Neuron (in vitro differentiated cells): Measurements from ENCODE around the gene ABHD14A.
A peak's percentile ranks its signal among the peaks of the same experiment; 100 is the strongest.

ENCODE experiments used
- H2AFZ ChIP-seq: one replicate; pipeline ENCODE4 v1.6.1; 2013; ENCODE audit warnings: low read depth, mild to moderate bottlenecking, inconsistent platforms, low read length, moderate library complexity
- H3K27me3 ChIP-seq: one replicate; pipeline ENCODE4 v1.6.1; 2013; ENCODE audit warnings: low read length; ENCODE audit not compliant: insufficient read depth
- H3K36me3 ChIP-seq: one replicate; pipeline ENCODE4 v1.6.1; 2013; ENCODE audit warnings: low read length; ENCODE audit not compliant: insufficient read depth
- H3K4me1 ChIP-seq: one replicate; pipeline ENCODE4 v1.6.1; 2013; ENCODE audit warnings: low read length; ENCODE audit not compliant: insufficient read depth
- H3K4me3 ChIP-seq: 2 replicates; pipeline ENCODE4 v1.5.1; 2013; ENCODE audit warnings: mild to moderate bottlenecking, low read length, moderate library complexity
- H3K9me3 ChIP-seq: one replicate; pipeline ENCODE4 v1.6.1; 2013; ENCODE audit warnings: low read length

ABHD14A gene

DNA sequence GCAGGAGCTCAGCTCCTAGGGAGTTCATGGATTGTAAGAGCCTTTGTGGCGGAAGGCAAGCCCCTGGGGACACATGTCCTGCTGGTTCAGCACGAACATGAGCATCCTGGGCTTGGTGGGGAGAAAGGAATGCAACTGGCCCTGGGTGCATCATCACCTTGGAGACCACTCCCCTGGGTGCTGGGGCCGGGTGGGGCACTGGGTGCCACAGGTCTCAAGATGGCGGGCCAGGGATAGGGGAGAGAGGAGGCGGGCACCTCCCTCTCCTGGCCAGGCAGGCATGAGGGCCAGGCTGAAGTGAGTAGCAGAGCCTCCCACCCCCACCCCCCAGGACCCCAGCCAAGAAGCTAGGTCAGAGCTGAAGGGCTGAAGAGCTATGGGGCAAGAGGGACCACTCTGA lies 8.4 kb upstream of the ABHD14A start:
- H2AFZ ChIP-seq: no peak overlapping the region
- H3K27me3 ChIP-seq: no peaks in the 10 kb centered on the region
- peaks cover 46% of the 10 kb centered on the region for H3K4me1 ChIP-seq
- H3K36me3 ChIP-seq: peaks cover 6% of the 10 kb centered on the region
- no peaks in the 10 kb centered on the region for H3K9me3 ChIP-seq
- H3K4me3 ChIP-seq: peak overlapping the region; percentile 59

DNA sequence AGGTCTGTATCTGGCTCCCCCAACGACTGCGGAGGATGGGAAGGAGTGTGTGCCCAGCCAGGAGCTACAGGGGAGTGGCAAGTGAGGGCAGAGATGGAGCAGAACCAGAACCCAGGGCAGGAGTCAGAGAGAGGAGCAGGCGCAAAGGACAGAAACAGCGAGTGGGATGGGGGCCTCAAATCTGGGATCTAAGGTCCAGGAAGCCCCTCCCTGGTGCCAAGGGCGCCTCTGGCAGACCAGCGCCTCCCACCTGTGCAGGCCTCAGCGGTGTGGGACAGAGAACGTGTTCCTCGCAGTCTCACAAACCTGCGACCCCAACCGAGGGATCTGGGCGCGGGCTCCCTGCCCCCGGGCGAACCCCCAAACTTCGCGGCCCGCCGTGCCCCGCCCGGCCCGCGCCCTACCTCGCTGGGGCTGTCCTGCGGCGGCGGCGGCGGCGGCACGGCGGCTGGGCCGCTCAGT lies 7.9 kb upstream of the ABHD14A start:
- peaks cover 46% of the 10 kb centered on the region for H3K4me1 ChIP-seq

DNA sequence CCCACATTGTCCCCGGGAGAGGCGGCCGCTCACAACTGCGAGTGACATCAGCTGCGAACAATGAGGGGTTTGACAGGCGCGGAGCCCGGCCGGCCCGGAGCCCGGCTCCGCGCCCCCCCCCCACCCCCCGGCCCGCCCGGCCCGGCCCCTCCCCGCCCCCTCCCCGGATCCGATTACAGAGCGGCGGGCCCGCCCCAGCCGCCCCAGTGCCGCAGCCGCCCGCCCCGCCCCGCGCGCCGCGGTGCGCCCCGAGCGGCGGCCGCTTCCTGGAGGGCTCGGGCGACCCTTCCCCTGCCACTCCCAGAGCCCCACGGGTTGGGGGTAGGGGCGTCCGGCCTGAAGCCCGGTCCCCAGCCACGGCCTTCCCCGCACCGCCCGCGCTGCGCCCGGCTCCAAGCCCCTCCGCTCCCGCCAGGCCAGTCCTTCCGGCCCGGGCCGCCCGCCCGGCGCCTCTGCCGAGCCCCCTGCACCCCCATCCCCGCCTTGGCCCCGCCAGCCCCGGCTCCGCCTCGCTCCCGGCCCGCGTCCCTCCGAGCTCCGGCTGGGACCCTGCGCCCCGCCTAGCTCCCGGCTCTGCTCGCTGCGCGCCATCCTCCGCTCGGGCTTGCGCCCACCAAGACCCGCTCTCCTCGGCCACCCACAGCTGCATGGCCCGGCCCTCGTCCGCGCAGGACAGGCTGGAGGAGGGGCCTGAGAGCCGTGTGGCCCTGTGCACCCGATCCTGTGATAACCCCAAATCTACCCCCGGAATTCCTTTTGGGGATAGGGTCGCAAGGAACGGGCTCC lies 7.3 kb upstream of the ABHD14A start, which contains the start of gene PCBP4:
TSS of gene PCBP4 (minus strand) at position 71 of the 786 bp plus-strand sequence. CDS start 6,214 bp downstream, outside the sequence.
- Histone ChIP-seq H3K36me3 (no peaks in the 10 kb centered on the region), H3K4me1 (peaks cover 46% of the 10 kb centered on the region), H3K27me3 (no peaks in the 10 kb centered on the region), H3K9me3 (no peaks in the 10 kb centered on the region), H2AFZ (no peak within 1 kb of the TSS), H3K4me3 (peak within 1 kb of the TSS; percentile 69)

More for the DNA sequence above, 7.9 kb upstream of the ABHD14A start:
- H3K4me3 ChIP-seq: peak overlapping the region; percentile 59
- peaks cover 2% of the 10 kb centered on the region for H3K36me3 ChIP-seq
- H3K27me3 ChIP-seq: no peaks in the 10 kb centered on the region
- no peaks in the 10 kb centered on the region for H3K9me3 ChIP-seq
- no peak overlapping the region for H2AFZ ChIP-seq

DNA sequence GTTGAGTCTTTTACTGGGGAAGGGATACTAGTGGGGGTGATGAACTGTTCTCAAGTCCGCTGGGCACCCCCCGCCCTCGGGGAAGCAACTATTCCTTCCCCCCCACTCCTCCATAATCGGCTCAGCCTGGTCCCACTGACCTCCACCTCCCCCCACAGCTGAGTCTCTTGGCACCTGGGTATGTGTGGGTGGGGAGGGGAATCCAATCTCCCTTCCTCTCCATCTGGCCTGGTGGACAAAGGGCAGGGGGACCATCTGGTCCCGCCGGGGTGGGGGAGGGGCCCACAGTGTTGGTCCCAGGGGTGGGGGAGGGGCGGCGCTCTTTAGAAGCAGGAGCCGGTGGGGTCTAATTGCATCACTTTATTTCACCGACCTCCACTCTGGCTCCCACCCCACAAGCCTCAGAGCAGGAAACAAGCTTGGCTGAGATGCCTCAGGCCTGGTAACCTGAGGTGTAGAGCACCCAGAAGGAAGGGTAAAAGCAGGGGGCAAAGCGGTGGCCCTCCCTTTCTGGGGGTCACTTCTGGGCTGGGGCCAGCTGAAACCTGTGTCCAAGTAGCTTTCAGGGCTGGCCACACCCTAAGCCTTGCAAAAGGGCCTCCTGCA lies 6.6 kb upstream of the ABHD14A start:
- no peaks in the 10 kb centered on the region for H3K36me3 ChIP-seq
- no peak overlapping the region for H2AFZ ChIP-seq
- H3K4me1 ChIP-seq: peaks cover 46% of the 10 kb centered on the region
- peak overlapping the region; percentile 69 for H3K4me3 ChIP-seq
- H3K9me3 ChIP-seq: no peaks in the 10 kb centered on the region
- no peaks in the 10 kb centered on the region for H3K27me3 ChIP-seq

DNA sequence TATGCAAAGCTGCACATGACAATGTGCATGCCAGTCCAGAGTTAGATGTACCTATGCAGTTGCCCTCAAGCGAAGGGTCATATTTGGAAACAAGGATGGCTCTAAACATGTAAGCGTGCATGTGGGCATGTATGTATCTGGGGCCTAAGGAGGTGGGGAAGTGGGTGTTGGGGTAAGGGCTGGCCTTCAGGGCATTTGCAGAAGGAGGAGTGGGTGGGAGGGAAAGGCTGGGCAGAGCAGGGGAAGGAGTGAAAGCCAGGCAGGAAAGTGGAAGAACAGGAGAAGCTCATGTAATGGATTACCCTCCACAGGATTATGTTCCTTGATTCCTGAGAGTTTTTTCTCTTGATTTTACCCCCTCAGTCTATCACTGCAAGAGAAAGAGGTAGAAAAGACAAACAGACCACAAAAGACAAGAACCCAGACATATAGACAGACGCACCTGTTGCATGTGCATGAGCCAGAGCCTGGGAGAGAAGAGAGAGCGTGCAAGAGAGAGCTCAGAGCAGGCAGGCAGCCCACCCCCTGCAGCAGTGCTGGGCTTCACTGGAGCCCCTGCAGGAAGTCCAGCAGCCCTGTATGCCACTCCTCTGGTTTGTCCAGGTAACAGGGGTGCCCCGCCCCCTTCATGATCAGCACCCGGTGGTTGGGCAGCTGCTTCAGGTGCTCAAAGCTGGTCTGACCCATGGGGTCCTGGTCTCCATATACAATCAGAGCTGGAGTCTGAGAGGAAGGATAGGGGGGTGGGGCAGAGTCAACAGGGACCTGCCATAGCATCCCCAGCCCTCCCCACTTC lies 5.8 kb upstream of the ABHD14A start:
- Histone ChIP-seq H3K27me3 (no peaks in the 10 kb centered on the region), H2AFZ (no peak overlapping the region), H3K9me3 (no peaks in the 10 kb centered on the region), H3K4me3 (peak overlapping the region; percentile 69), H3K36me3 (no peaks in the 10 kb centered on the region), H3K4me1 (peaks cover 48% of the 10 kb centered on the region)

DNA sequence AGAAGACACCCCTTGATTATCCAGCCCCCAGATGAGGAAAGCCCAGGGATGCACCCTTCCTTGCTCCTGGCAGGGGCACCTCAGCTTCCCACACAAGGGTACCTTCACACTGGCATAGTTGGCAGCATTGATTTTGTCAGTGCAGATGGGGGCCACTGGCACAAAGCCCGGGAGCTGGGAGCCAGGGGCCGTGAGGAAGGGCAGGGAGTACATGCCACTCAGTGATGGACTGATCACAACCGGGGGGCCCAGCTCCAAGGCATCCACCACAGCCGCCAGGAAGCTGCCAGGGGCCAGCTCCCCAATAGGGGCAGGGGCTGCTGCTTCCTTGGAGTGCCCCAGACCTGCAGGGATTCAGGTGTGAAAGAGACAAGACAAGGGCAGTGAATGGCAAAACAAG lies 5.0 kb upstream of the ABHD14A start:
- Histone ChIP-seq H3K4me1 (peaks cover 47% of the 10 kb centered on the region), H3K36me3 (no peaks in the 10 kb centered on the region), H3K9me3 (no peaks in the 10 kb centered on the region), H3K4me3 (no peak overlapping the region), H3K27me3 (no peaks in the 10 kb centered on the region), H2AFZ (no peak overlapping the region)

DNA sequence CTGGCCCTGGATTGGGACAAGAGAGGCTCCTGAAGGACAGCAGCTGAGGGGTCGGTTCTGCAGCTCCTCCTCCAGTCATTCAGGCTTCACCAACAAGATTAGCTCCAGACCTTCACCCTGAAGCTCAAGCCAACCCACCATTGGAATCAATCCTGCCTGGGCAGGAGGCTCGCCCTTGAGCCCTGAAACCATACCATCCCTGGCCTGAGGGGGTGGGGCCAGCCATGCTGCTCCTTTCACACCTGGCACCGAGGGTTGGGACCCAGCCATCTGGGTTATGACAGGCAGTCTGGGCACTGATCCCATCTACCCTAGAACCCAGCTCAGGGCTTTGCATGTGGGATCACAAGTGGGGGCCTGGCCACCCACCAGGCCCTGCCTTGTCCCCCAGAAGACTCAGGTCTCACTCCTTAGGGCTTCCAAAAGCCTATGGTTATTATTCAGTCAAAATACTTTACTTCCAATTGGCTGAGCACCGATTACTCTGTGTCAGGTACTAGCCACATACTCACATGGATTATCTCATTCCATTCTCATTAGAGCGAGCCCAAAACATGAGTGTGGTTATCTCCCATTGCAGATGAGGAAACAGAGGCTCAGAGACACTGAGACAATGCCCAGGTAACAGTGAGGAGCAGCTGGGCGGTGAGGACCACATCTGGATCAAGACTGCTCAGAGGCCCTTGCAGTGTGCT lies 4.1 kb upstream of the ABHD14A start:
- no peaks in the 10 kb centered on the region for H3K27me3 ChIP-seq
- H3K4me1 ChIP-seq: peaks cover 42% of the 10 kb centered on the region
- no peak overlapping the region for H3K4me3 ChIP-seq
- no peaks in the 10 kb centered on the region for H3K9me3 ChIP-seq
- H2AFZ ChIP-seq: no peak overlapping the region
- H3K36me3 ChIP-seq: no peaks in the 10 kb centered on the region

DNA sequence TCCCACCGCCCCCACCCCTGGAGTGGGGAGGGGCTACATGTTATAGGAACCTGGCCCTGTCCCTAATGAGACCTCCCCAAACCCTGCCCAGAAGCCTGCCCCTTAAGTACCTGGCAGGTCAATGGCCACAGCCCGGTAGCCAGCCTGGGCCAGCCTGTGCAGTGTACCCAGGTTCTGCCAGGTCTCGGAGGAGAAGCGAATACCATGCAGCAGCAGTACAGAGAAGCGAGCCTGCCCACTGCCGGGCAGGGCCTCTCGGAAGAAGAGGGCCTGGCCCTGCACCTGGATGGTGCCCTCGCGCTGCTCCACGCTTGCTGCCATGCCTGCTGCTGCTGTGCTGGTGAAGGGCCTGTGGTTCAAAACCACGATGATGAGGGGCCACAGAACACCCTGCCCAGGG lies 3.5 kb upstream of the ABHD14A start:
- H3K27me3 ChIP-seq: no peaks in the 10 kb centered on the region
- H2AFZ ChIP-seq: no peak overlapping the region

DNA sequence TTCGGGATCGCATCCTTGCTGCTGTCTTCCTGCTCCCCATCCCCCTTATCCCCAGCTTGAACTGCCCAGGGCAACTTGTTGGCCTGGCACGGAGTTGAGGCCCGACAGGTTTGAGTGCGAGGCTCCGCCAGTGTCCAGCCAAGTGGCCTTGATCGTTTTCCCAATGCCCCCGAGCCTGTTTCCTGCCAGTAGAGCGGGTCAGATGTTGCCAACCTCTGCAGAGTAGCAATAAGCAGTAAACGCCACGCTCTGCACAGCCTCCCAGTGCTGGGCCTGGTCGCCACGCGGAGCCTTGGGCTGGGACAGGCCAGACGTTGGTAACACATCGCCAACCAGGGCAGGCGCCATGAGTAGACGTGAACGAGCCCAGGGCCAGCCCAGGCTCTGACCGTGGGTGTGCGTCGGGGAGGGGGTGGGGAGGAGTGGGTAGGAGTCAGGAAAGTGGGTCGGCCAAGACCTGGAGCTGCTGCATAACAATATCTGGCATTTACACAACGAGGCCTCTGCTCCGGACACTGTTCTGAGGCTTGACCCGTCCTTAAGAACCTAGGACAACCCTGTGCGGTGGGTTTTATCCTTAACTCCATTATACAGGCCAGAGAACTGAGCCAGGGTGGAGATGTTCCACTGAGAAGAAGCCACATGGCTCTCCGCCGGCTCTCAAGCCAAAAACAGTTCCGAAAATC lies 444 bp upstream of the ABHD14A start:
- peak overlapping the region; percentile 59 for H2AFZ ChIP-seq
- no peaks in the 10 kb centered on the region for H3K27me3 ChIP-seq
- H3K9me3 ChIP-seq: no peaks in the 10 kb centered on the region
- H3K4me3 ChIP-seq: peak overlapping the region; percentile 56
- H3K4me1 ChIP-seq: peaks cover 17% of the 10 kb centered on the region
- no peaks in the 10 kb centered on the region for H3K36me3 ChIP-seq

More for the DNA sequence above, 3.5 kb upstream of the ABHD14A start:
- H3K9me3 ChIP-seq: no peaks in the 10 kb centered on the region
- H3K4me1 ChIP-seq: peaks cover 38% of the 10 kb centered on the region
- H3K4me3 ChIP-seq: no peak overlapping the region
- H3K36me3 ChIP-seq: no peaks in the 10 kb centered on the region

DNA sequence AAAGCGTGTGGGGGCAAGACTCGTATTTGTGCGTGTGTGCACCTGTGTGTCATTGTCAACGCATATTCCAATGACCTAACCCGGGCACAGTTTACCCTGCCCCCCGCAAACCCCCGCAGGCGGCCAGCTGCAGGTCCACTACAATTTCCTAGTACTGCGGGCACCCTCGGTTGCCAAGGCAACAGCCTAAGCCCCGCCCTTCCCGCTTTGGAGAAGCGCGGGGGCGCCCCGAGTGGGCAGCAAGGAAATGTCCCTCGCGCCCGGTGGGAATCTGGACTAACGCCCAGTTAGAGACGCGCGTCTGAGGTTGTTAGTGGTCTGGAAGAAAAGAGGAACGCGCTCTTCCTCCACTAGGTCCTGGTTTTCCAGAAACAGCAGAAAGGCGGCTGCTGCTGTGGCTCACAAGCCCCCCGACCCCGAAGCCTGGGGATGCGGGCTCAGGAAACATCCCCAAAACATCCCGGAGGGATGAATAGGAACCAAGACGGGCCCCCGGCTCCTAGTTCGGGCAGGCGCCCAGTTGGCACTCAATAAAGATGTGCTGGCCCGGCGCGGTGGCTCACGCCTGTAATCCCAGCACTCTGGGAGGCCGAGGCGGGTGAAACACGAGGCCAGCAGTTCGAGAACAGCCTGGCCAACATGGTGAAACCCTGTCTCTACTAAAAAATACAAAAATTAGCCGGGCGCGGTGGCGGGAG lies 1.1 kb downstream of the ABHD14A start:
- no peaks in the 10 kb centered on the region for H3K27me3 ChIP-seq
- H3K9me3 ChIP-seq: no peaks in the 10 kb centered on the region
- H2AFZ ChIP-seq: no peak overlapping the region
- peak overlapping the region; percentile 56 for H3K4me3 ChIP-seq
- peaks cover 4% of the 10 kb centered on the region for H3K36me3 ChIP-seq
- peaks cover 17% of the 10 kb centered on the region for H3K4me1 ChIP-seq

DNA sequence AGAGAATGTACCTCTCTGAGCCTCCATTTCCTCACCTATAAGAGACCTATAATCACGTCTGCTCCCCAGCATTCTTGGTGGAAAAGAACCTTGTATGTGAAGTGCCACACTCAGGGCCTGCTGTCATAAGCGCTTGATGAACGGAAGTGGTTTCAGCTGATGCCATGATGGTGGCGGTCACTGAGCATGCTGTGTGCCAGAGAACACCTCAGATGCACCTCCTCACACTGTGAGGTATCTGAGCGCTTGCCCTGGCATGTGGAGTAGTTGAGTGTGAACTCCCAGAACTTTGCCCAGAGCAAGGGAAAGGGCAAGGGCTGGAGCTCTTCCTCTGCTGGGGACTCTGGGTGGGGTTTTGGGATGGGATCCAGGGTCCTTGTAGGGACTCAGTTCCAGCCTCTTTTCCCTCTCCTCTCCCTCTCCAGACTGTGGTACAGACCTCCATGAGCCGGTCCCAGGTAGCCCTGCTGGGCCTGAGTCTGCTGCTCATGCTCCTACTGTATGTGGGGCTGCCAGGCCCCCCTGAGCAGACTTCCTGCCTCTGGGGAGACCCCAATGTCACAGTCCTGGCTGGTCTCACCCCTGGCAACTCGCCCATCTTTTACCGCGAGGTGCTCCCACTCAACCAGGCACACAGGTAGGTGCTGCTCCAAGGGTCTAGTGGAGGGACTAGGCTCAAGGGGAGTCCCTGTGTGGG lies 2.7 kb downstream of the ABHD14A start:
- no peak overlapping the region for H2AFZ ChIP-seq
- H3K9me3 ChIP-seq: no peaks in the 10 kb centered on the region
- peaks cover 21% of the 10 kb centered on the region for H3K4me1 ChIP-seq
- no peaks in the 10 kb centered on the region for H3K27me3 ChIP-seq
- H3K36me3 ChIP-seq: peaks cover 5% of the 10 kb centered on the region
- H3K4me3 ChIP-seq: no peak overlapping the region
